Stimulated activated CD4-positive, alpha-beta T cell treated with anti-CD3 and anti-CD28 coated beads, Interleukin-15, amount 100 ng/mL, for 24 hours (primary cell): ENCODE results near the gene DHRS7B.
"Not testable (repeated sequence)": the region's sequence is repeated elsewhere in the genome, so short reads cannot be mapped to it uniquely, and the experiment has no call there.

Experiments
- DNase-seq: peaks from one replicate; pipeline ENCODE4 v3.0.0-alpha.2; 2020

Gene DHRS7B

GRCh38 chr17:21126645-21127508 is at the start of gene DHRS7B:
TSS of gene DHRS7B (plus strand) at chr17:21126964. CDS start at chr17:21126972, 8 bp downstream.
- peak; percentile 99 for DNase-seq

GRCh38 chr17:21077281-21077680 is 49.5 kb upstream of the DHRS7B start:
- no peak for DNase-seq

GRCh38 chr17:21078016-21078780 is 48.6 kb upstream of the DHRS7B start:
- DNase-seq = no peak

- DNase-seq = no peak
These were observed 47.6 kb upstream of the DHRS7B start for GRCh38 chr17:21079196-21079595.

- no peak for DNase-seq
These were observed 44.7 kb upstream of the DHRS7B start for GRCh38 chr17:21082001-21082436.

GRCh38 chr17:21085280-21085679 is 41.5 kb upstream of the DHRS7B start:
- not testable (repeated sequence) for DNase-seq

GRCh38 chr17:21085707-21086106 is 41.1 kb upstream of the DHRS7B start:
- DNase-seq = no peak

- no peak for DNase-seq
These were observed 37.6 kb upstream of the DHRS7B start for GRCh38 chr17:21089145-21089544.

- DNase-seq = no peak
These were observed 36.5 kb upstream of the DHRS7B start for GRCh38 chr17:21089933-21090901.

GRCh38 chr17:21090902-21091618 is 35.7 kb upstream of the DHRS7B start:
- DNase-seq = no peak

- DNase-seq = no peak
These were observed 32.5 kb upstream of the DHRS7B start for GRCh38 chr17:21094298-21094704.

GRCh38 chr17:21095735-21096134 is 31.0 kb upstream of the DHRS7B start:
- no peak for DNase-seq

- no peak for DNase-seq
These were observed 29.9 kb upstream of the DHRS7B start for GRCh38 chr17:21096874-21097273.

GRCh38 chr17:21098934-21099689 is 27.7 kb upstream of the DHRS7B start:
- peak; percentile 87 for DNase-seq

- no peak for DNase-seq
These were observed 26.1 kb upstream of the DHRS7B start for GRCh38 chr17:21100636-21101035.

- DNase-seq = no peak
These were observed 22.2 kb upstream of the DHRS7B start for GRCh38 chr17:21104608-21105007.

- DNase-seq = no peak
These were observed 21.5 kb upstream of the DHRS7B start for GRCh38 chr17:21105064-21105894.

- no peak for DNase-seq
These were observed 20.4 kb upstream of the DHRS7B start for GRCh38 chr17:21106316-21106715.

GRCh38 chr17:21107067-21107650 is 19.6 kb upstream of the DHRS7B start:
- DNase-seq = not testable (repeated sequence)

- DNase-seq = no peak
These were observed 18.1 kb upstream of the DHRS7B start for GRCh38 chr17:21108651-21109050.
